Esophagus muscularis mucosa (tissue), 3 donors: ENCODE results near the gene REPS1.

ENCODE experiments used
- POLR2A ChIP-seq: fragments of 450-650 bp; IDR thresholded peaks from one replicate; pipeline ENCODE4 v1.6.1; 2017; ENCODE audit warnings: antibody characterized with exemption, moderate library complexity, mild to moderate bottlenecking, low read depth
- TF ChIP-seq, protein P1 (sequence below), 3 experiments: fragments of 200-600 bp in 2 of 3; fragments of 450-650 bp in 1 of 3; sonication (generic) in 2 of 3; IDR thresholded peaks; one replicate each; pipeline ENCODE4 v1.5.1; 2017 to 2019; ENCODE audit warnings: antibody characterized with exemption in 3 of 3, mild to moderate bottlenecking in 2 of 3, moderate library complexity in 1 of 3

DNA sequence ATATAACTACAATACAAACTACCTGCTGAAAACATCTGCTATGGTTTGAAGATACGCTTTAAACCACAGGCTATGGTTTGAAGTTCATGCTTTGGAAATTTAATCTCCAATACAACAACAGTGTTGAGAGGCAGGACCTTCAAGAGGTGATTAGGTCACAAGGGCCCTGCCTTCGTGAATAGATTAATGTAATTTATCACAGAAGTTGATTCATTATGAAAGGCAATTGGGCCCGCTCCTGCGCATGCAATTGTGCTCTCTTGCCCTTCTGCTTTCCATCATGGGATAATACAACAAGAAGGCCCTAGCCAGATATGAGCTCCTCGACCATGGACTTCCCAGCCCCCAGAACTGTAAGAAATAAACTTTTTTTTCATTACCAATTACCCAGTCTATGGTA lies 21.2 kb downstream of the REPS1 start:
- TF ChIP-seq, protein P1, sequence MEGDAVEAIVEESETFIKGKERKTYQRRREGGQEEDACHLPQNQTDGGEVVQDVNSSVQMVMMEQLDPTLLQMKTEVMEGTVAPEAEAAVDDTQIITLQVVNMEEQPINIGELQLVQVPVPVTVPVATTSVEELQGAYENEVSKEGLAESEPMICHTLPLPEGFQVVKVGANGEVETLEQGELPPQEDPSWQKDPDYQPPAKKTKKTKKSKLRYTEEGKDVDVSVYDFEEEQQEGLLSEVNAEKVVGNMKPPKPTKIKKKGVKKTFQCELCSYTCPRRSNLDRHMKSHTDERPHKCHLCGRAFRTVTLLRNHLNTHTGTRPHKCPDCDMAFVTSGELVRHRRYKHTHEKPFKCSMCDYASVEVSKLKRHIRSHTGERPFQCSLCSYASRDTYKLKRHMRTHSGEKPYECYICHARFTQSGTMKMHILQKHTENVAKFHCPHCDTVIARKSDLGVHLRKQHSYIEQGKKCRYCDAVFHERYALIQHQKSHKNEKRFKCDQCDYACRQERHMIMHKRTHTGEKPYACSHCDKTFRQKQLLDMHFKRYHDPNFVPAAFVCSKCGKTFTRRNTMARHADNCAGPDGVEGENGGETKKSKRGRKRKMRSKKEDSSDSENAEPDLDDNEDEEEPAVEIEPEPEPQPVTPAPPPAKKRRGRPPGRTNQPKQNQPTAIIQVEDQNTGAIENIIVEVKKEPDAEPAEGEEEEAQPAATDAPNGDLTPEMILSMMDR (IDR thresholded peaks at IDR 0.05) = no peak
- no peak for TF ChIP-seq POLR2A
